GM18526 (cell line): ENCODE results near the gene ACOT11.

ENCODE experiments used
- POLR2A ChIP-seq: IDR thresholded peaks from 3 replicates; pipeline ENCODE4 v1.6.1; 2011; ENCODE audit not compliant: insufficient read length; ENCODE audit errors: extremely low read depth

The ACOT11 gene

GRCh38 chr1:54640863-54641836 is 93.1 kb downstream of the ACOT11 start, which contains the start of gene MROH7:
MROH7 (plus strand) TSS chr1:54641786; CDS start chr1:54652927, 11,141 bp downstream.
- no peak for TF ChIP-seq POLR2A

GRCh38 chr1:54643736-54644135 is 95.7 kb downstream of the ACOT11 start:
- TF ChIP-seq POLR2A, result no peak

- no peak for TF ChIP-seq POLR2A
Measured at GRCh38 chr1:54645806-54646676, 98.0 kb downstream of the ACOT11 start.

DNA sequence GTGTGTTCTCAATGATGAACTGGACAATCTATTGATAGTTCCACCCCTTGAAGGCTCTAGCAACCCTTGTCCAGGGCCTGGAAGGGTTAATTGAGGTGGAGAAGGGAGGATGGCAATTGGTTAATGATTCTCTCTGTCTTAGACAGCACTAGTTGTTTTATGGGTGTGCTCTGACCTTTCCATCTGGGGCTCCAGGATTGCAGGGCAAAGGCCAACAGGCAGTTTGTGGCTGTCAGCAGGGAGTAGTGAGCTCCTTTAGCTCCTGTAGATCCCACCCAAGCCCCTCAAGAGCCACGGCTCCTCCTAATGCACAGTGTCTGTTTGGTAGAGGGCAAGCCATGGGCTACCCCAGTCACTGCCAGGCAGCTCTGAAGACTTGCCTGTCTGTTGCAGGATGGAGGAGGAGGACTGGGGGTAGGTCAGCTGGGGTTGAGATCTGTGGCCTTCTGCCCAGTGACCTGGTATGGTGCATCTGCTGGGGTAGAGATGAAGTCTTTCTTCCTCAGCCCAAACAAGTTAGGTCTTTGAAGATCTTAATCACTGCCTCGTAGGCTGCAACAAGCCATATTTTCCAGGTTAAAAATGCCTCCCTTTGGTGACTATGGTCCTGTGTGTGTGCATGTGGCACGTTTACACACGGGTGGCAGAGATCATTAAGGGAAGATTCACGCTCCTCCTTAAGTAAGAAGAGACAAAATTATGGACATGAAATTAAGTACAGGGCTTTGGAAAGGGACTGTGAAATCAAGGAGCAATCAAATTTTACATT is 101.3 kb downstream of the ACOT11 start:
- TF ChIP-seq POLR2A, result no peak

- no peak for TF ChIP-seq POLR2A
Measured at GRCh38 chr1:54649921-54650320, 101.9 kb downstream of the ACOT11 start.

DNA sequence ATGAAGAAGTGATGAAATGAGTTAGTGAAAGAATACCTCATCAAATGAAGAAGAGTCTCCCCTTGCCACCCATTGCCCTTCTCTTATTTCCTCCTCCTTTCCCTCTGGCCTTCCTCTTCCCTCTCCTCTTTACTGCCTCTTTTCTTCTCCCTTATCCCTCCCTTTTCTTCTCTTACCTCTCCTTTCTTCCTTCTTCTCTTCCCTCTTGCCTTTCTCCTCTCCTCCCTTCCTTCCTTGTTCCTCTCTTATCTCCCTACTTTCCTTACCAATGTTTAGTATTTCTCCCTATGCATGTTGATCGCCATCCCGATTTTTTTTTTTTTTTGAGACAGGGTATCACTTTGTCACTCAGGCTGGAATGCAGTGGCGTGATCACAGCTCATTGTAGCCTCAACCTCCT is 102.4 kb downstream of the ACOT11 start:
- TF ChIP-seq POLR2A, result no peak

DNA sequence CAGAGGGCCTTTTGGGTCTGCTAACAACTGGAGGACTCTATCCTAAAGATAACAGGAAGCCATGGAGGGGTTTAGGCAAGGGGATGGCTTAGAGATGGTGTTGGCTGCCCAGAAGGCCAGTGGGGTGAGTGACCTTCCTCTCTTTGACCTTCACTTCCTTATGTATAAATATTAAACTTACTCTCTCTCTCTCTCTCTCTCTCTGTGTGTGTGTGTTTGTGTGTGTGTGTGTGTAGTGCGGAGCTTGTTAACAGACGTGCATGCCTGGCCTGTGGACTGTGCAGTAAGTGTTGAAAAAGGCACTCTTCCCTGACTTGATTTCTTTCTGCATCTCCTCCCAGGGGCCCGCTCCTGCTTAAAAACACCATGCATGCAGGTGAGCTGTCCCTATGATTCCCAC is 103.6 kb downstream of the ACOT11 start:
- no peak for TF ChIP-seq POLR2A

DNA sequence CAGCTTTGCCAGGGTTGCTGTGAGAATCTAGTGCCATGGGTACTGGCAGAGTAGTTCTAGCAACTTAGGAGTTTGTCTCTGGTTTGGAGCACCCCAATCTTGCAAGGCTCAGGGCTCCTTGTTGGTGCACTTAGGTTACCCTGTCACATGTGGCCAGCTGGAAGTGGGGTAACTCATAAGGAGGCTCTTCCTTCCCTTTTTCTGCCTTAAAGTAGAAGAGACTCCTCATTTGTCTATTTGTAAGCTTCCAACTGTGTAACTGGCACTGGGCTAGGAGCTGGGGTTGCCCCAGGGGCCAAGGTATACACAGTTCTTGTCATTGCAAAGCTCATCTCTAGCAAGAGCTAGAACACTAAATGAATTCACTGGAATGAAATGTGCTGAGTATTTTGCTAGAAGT is 104.1 kb downstream of the ACOT11 start:
- TF ChIP-seq POLR2A, result no peak

GRCh38 chr1:54653036-54653435 is 105.0 kb downstream of the ACOT11 start:
- no peak for TF ChIP-seq POLR2A

GRCh38 chr1:54658164-54658913 is 110.3 kb downstream of the ACOT11 start:
- no peak for TF ChIP-seq POLR2A
